Adipose tissue (tissue), 3 donors: ENCODE measurements around the gene TECPR1. TPM values are rescaled to one million over a fixed set of nuclear protein-coding genes. Genes with fewer than 3 reads are reported as not detected.

Source experiments
- H3K27ac ChIP-seq: one replicate; pipeline ENCODE4 v1.5.1; 2013; ENCODE audit warnings: low read depth, low read length
- WGBS, 3 donors: extraction: QIAGEN DNeasy Blood & Tissue Kit; methylation state at CpG; one replicate each; pipeline ENCODE4 v1.1.7; 2013; 5-methylcytosine and 5-hydroxymethylcytosine counted together
- polyA plus RNA-seq, 3 donors: library from polyadenylated mRNA; stranded (reverse); fragments of 200-250 nt; gene quantifications; one replicate each; pipeline ENCODE4 v1.2.3, GENCODE V29; 2013
- donor health status: healthy with polysubstance abuse.
- donor health status: Bipolar disorder and iron deficiency.
- donor health status: healthy.

TECPR1 gene
- 10 to 100 TPM; 15.2 to 21.7 (median 19.0) TPM for polyA plus RNA-seq

GRCh38 chr7:98251601-98252424, at the start of gene TECPR1:
Gene TECPR1 (minus strand): TSS chr7:98252232. CDS start chr7:98246146, 6,086 bp downstream.
- 0 to 1% (median 1%) methylated on average over 37 to 69 of the region's 69 CpGs for WGBS, 3 donors

GRCh38 chr7:98300595-98301372, 48.8 kb upstream of the TECPR1 start:
- 82 to 90% (median 89%) methylated on average over 26 of the region's 26 CpGs for WGBS, 3 donors
- H3K27ac ChIP-seq = no peak overlapping the region

More at GRCh38 chr7:98251601-98252424, at the start of gene TECPR1:
- H3K27ac ChIP-seq = no peak within 1 kb of the TSS

GRCh38 chr7:98297626-98298286, 45.7 kb upstream of the TECPR1 start:
- 80 to 83% (median 81%) methylated on average over 21 of the region's 21 CpGs for WGBS, 3 donors
- H3K27ac ChIP-seq = no peak overlapping the region

GRCh38 chr7:98296833-98297232, 44.8 kb upstream of the TECPR1 start:
- H3K27ac ChIP-seq = no peak overlapping the region

GRCh38 chr7:98295467-98296192, 43.6 kb upstream of the TECPR1 start:
- no peak overlapping the region for H3K27ac ChIP-seq
- WGBS, 3 donors = 81 to 85% (median 84%) methylated on average over 19 of the region's 19 CpGs

More at GRCh38 chr7:98296833-98297232, 44.8 kb upstream of the TECPR1 start:
- 84 to 92% (median 87%) methylated on average over 12 of the region's 12 CpGs for WGBS, 3 donors

GRCh38 chr7:98294798-98295382, 42.9 kb upstream of the TECPR1 start:
- no peak overlapping the region for H3K27ac ChIP-seq
- whole genome bisulfite sequencing, 3 donors = 20 to 56% (median 50%) methylated on average over 14 of the region's 14 CpGs

GRCh38 chr7:98294326-98294725, 42.3 kb upstream of the TECPR1 start:
- H3K27ac ChIP-seq = no peak overlapping the region
- 72 to 78% (median 78%) methylated on average over 15 of the region's 15 CpGs for WGBS, 3 donors

- no peak overlapping the region for H3K27ac ChIP-seq
- WGBS, 3 donors = 85 to 90% (median 87%) methylated on average over 13 of the region's 13 CpGs
These were observed 41.7 kb upstream of the TECPR1 start for GRCh38 chr7:98293746-98294145.

GRCh38 chr7:98293265-98293664, 41.2 kb upstream of the TECPR1 start:
- H3K27ac ChIP-seq = no peak overlapping the region
- 85 to 88% (median 86%) methylated on average over 17 of the region's 17 CpGs for WGBS, 3 donors

- 69 to 86% (median 80%) methylated on average over 7 of the region's 7 CpGs for WGBS, 3 donors
- H3K27ac ChIP-seq = no peak overlapping the region
These were observed 39.7 kb upstream of the TECPR1 start for GRCh38 chr7:98291717-98292116.

GRCh38 chr7:98289333-98289875, 37.4 kb upstream of the TECPR1 start:
- no peak overlapping the region for H3K27ac ChIP-seq
- WGBS, 3 donors = 83 to 90% (median 89%) methylated on average over 4 of the region's 4 CpGs

GRCh38 chr7:98288064-98288823, 36.2 kb upstream of the TECPR1 start:
- 40 to 55% (median 52%) methylated on average over 12 of the region's 12 CpGs for whole genome bisulfite sequencing, 3 donors
- H3K27ac ChIP-seq = no peak overlapping the region

- H3K27ac ChIP-seq = no peak overlapping the region
- WGBS, 3 donors = 48 to 75% (median 71%) methylated on average over 14 of the region's 14 CpGs
These were observed 35.5 kb upstream of the TECPR1 start for GRCh38 chr7:98287486-98287959.

- WGBS, 3 donors = 46 to 69% (median 64%) methylated on average over 21 of the region's 21 CpGs
- no peak overlapping the region for H3K27ac ChIP-seq
These were observed 34.9 kb upstream of the TECPR1 start for GRCh38 chr7:98286701-98287485.

GRCh38 chr7:98286093-98286539, 34.1 kb upstream of the TECPR1 start:
- H3K27ac ChIP-seq = no peak overlapping the region
- WGBS, 3 donors = 36 to 53% (median 44%) methylated on average over 14 of the region's 14 CpGs
